CD4-positive, CD25-positive, alpha-beta regulatory T cell (primary cell): ENCODE results near the gene RTEL1. TPM values are rescaled to one million over a fixed set of nuclear protein-coding genes. Genes with fewer than 3 reads are reported as not detected.

Experiments used
- ATAC-seq, 2 donors: fragments of 150-1000 bp; cut with Tn5 transposase; one replicate each; pipeline ENCODE4 v1.10.0; 2021; ENCODE audit warnings: low read depth in 2 of 2, moderate number of reproducible peaks in 2 of 2, moderate library complexity in 1 of 2
- DNase-seq, 3 donors: peaks; one replicate each; pipeline versions ENCODE4 v3.0.0 to v3.0.0-alpha.2; 2012 to 2022; ENCODE audit warnings: mixed read lengths in 1 of 3
- H3K27ac ChIP-seq: one replicate; pipeline ENCODE4 v1.7.0; 2013; ENCODE audit warnings: mild to moderate bottlenecking, low read length; ENCODE audit not compliant: insufficient read depth, poor library complexity, severe bottlenecking
- H3K27me3 ChIP-seq: one replicate; pipeline ENCODE4 v1.7.0; 2013; ENCODE audit warnings: low read length; ENCODE audit not compliant: control insufficient read depth, insufficient read depth
- H3K36me3 ChIP-seq: one replicate; pipeline ENCODE4 v1.7.0; 2013; ENCODE audit warnings: mild to moderate bottlenecking, low read length, moderate library complexity; ENCODE audit not compliant: control insufficient read depth, insufficient read depth
- H3K4me1 ChIP-seq: 2 replicates; pipeline ENCODE4 v1.7.0; 2013; ENCODE audit warnings: mild to moderate bottlenecking, low read length; ENCODE audit not compliant: insufficient read depth, control insufficient read depth, poor library complexity, severe bottlenecking
- H3K4me3 ChIP-seq: one replicate; pipeline ENCODE4 v1.7.0; 2013; ENCODE audit warnings: low read depth, mild to moderate bottlenecking, low read length, moderate library complexity
- H3K9me3 ChIP-seq, 2 experiments: 1 replicate in 1 of 2; 2 replicates in 1 of 2; pipeline ENCODE4 v1.7.0; 2013; ENCODE audit warnings: low read length in 2 of 2, mild to moderate bottlenecking in 1 of 2, moderate library complexity in 1 of 2; ENCODE audit not compliant: control insufficient read depth in 2 of 2
- H3K27ac Mint-ChIP-seq, 3 donors: one replicate each; pipeline ENCODE4 v1.8.0; 2020 to 2022; ENCODE audit warnings: mild to moderate bottlenecking in 3 of 3, mixed read lengths in 3 of 3, moderate library complexity in 2 of 3
- H3K27me3 Mint-ChIP-seq: one replicate; pipeline ENCODE4 v1.8.0; 2022; ENCODE audit warnings: mild to moderate bottlenecking, mixed read lengths
- H3K36me3 Mint-ChIP-seq: one replicate; pipeline ENCODE4 v1.8.0; 2020; ENCODE audit warnings: mixed read lengths
- H3K4me1 Mint-ChIP-seq, 4 donors: one replicate each; pipeline ENCODE4 v1.8.0; 2020 to 2022; ENCODE audit warnings: mixed read lengths in 4 of 4, mild to moderate bottlenecking in 1 of 4
- H3K4me3 Mint-ChIP-seq, 4 donors: one replicate each; pipeline ENCODE4 v1.8.0; 2020 to 2022; ENCODE audit warnings: mild to moderate bottlenecking in 4 of 4, mixed read lengths in 4 of 4, moderate library complexity in 3 of 4
- H3K9me3 Mint-ChIP-seq, 7 donors: one replicate each; pipeline ENCODE4 v1.8.0; 2020 to 2022; ENCODE audit warnings: mixed read lengths in 7 of 7, mild to moderate bottlenecking in 3 of 7, moderate library complexity in 2 of 7
- polyA plus RNA-seq, 4 donors: library from polyadenylated mRNA; unstranded; fragments of 300-500 nt; fragmentation: Illumina TruSeq; gene quantifications; one replicate each; pipeline ENCODE4 v1.2.3, GENCODE V29; 2021
- total RNA-seq: library from RNA; stranded (reverse); gene quantifications from one replicate; pipeline ENCODE4 v1.2.3, GENCODE V29; 2022

Gene RTEL1
- total and polyA plus RNA-seq, 5 donors from 2014 or later = 1.8 to 38.3 (median 2.8) TPM

GRCh38 chr20:63696306-63696627 lies 38.2 kb downstream of the RTEL1 start:
- DNase-seq (peak in 2 of 3 donors; percentile 12 to 37), ATAC-seq (peak; percentile 33 to 50)
- no peaks in the 10 kb centered on the region for H3K27me3 ChIP-seq
- peak overlapping the region in 1 of 4 donors; percentile 61 for H3K4me3 Mint-ChIP-seq
- no peak overlapping the region for H3K27ac ChIP-seq
- no peaks in the 10 kb centered on the region for H3K36me3 Mint-ChIP-seq
- H3K9me3 ChIP-seq = no peaks in the 10 kb centered on the region
- H3K9me3 Mint-ChIP-seq = peaks cover 0 to 5% (median 0%) of the 10 kb centered on the region in 7 donors
- H3K36me3 ChIP-seq = no peaks in the 10 kb centered on the region
- no peaks in the 10 kb centered on the region for H3K27me3 Mint-ChIP-seq
- peaks cover 0 to 15% (median 0%) of the 10 kb centered on the region in 4 donors for H3K4me1 Mint-ChIP-seq
- H3K4me3 ChIP-seq = no peak overlapping the region
- peaks cover 17% of the 10 kb centered on the region for H3K4me1 ChIP-seq
- peak overlapping the region in 1 of 3 donors; percentile 55 for H3K27ac Mint-ChIP-seq

- peaks cover 0 to 15% (median 0%) of the 10 kb centered on the region in 4 donors for H3K4me1 Mint-ChIP-seq
- peak within 1 kb of the TSS in 2 of 3 donors; percentile 38 to 55 for H3K27ac Mint-ChIP-seq
- H3K4me3 Mint-ChIP-seq = peak within 1 kb of the TSS in 2 of 4 donors; percentile 47 to 61
Observed at GRCh38 chr20:63696628-63697356, 38.7 kb downstream of the RTEL1 start, which contains the start of gene TNFRSF6B. TNFRSF6B (plus strand) TSS chr20:63696652; CDS start chr20:63696768, 116 bp downstream.

GRCh38 chr20:63697357-63697867 lies 39.3 kb downstream of the RTEL1 start:
- no peak overlapping the region for H3K27ac ChIP-seq
- H3K9me3 ChIP-seq = no peaks in the 10 kb centered on the region
- no peaks in the 10 kb centered on the region for H3K36me3 Mint-ChIP-seq
- no peak overlapping the region for H3K4me3 ChIP-seq
- H3K4me1 Mint-ChIP-seq = peaks cover 0 to 14% (median 0%) of the 10 kb centered on the region in 4 donors
- peaks cover 17% of the 10 kb centered on the region for H3K4me1 ChIP-seq
- H3K27me3 ChIP-seq = no peaks in the 10 kb centered on the region
- H3K27ac Mint-ChIP-seq = peak overlapping the region in 1 of 3 donors; percentile 55
- ATAC-seq (no peak), DNase-seq (no peak)
- H3K4me3 Mint-ChIP-seq = peak overlapping the region in 1 of 4 donors; percentile 47
- peaks cover 0 to 5% (median 0%) of the 10 kb centered on the region in 7 donors for H3K9me3 Mint-ChIP-seq
- H3K27me3 Mint-ChIP-seq = no peaks in the 10 kb centered on the region
- H3K36me3 ChIP-seq = no peaks in the 10 kb centered on the region

More at GRCh38 chr20:63696628-63697356, 38.7 kb downstream of the RTEL1 start, which contains the start of gene TNFRSF6B:
- peaks cover 0 to 5% (median 0%) of the 10 kb centered on the region in 7 donors for H3K9me3 Mint-ChIP-seq
- Histone ChIP-seq H3K27me3 (no peaks in the 10 kb centered on the region), H3K4me1 (peaks cover 17% of the 10 kb centered on the region), H3K9me3 (no peaks in the 10 kb centered on the region), H3K4me3 (no peak within 1 kb of the TSS), H3K27ac (no peak within 1 kb of the TSS), H3K36me3 (no peaks in the 10 kb centered on the region)
- H3K27me3 Mint-ChIP-seq = no peaks in the 10 kb centered on the region
- no peaks in the 10 kb centered on the region for H3K36me3 Mint-ChIP-seq
- peak in 2 of 3 donors; percentile 29 to 31 for DNase-seq
- ATAC-seq = peak; percentile 11 to 36

GRCh38 chr20:63697868-63698545 lies 39.9 kb downstream of the RTEL1 start:
- ATAC-seq (no peak), DNase-seq (no peak)
- Histone ChIP-seq H3K36me3 (no peaks in the 10 kb centered on the region), H3K27me3 (no peaks in the 10 kb centered on the region), H3K4me3 (no peak overlapping the region), H3K27ac (no peak overlapping the region), H3K9me3 (no peaks in the 10 kb centered on the region), H3K4me1 (peaks cover 17% of the 10 kb centered on the region)
- H3K36me3 Mint-ChIP-seq = no peaks in the 10 kb centered on the region
- H3K27ac Mint-ChIP-seq = no peak overlapping the region
- H3K27me3 Mint-ChIP-seq = no peaks in the 10 kb centered on the region
- peak overlapping the region in 1 of 4 donors; percentile 24 for H3K4me3 Mint-ChIP-seq
- H3K4me1 Mint-ChIP-seq = peaks cover 0 to 13% (median 0%) of the 10 kb centered on the region in 4 donors
- H3K9me3 Mint-ChIP-seq = peaks cover 0 to 5% (median 0%) of the 10 kb centered on the region in 7 donors

GRCh38 chr20:63698739-63699465 lies 40.8 kb downstream of the RTEL1 start:
- no peaks in the 10 kb centered on the region for H3K27me3 ChIP-seq
- H3K36me3 Mint-ChIP-seq = no peaks in the 10 kb centered on the region
- H3K9me3 ChIP-seq = no peaks in the 10 kb centered on the region
- H3K27me3 Mint-ChIP-seq = no peaks in the 10 kb centered on the region
- ATAC-seq = peak in 1 of 2 donors; percentile 22
- H3K4me1 ChIP-seq = peaks cover 17% of the 10 kb centered on the region
- H3K27ac ChIP-seq = no peak overlapping the region
- peaks cover 0 to 2% (median 0%) of the 10 kb centered on the region in 7 donors for H3K9me3 Mint-ChIP-seq
- H3K4me3 ChIP-seq = no peak overlapping the region
- no peak for DNase-seq
- peaks cover 2% of the 10 kb centered on the region for H3K36me3 ChIP-seq
- no peak overlapping the region for H3K4me3 Mint-ChIP-seq
- H3K27ac Mint-ChIP-seq = peak overlapping the region in 2 of 3 donors; percentile 59 to 63
- H3K4me1 Mint-ChIP-seq = peaks cover 0 to 14% (median 0%) of the 10 kb centered on the region in 4 donors

GRCh38 chr20:63699466-63700198 lies 41.5 kb downstream of the RTEL1 start:
- no peak for ATAC-seq
- Mint-ChIP-seq H3K27ac (peak overlapping the region in 2 of 3 donors; percentile 59 to 60), H3K4me3 (no peak overlapping the region), H3K4me1 (peaks cover 0 to 14% (median 0%) of the 10 kb centered on the region in 4 donors), H3K27me3 (no peaks in the 10 kb centered on the region), H3K9me3 (peaks cover 0 to 2% (median 0%) of the 10 kb centered on the region in 7 donors), H3K36me3 (no peaks in the 10 kb centered on the region)
- DNase-seq = no peak
- no peaks in the 10 kb centered on the region for H3K9me3 ChIP-seq
- peaks cover 17% of the 10 kb centered on the region for H3K4me1 ChIP-seq
- peaks cover 7% of the 10 kb centered on the region for H3K36me3 ChIP-seq
- H3K27me3 ChIP-seq = no peaks in the 10 kb centered on the region
- no peak overlapping the region for H3K4me3 ChIP-seq
- no peak overlapping the region for H3K27ac ChIP-seq
